Endothelial cell of umbilical vein (primary cell): ENCODE measurements around the gene APCDD1L. TPM values are rescaled to one million over a fixed set of nuclear protein-coding genes. Genes with fewer than 3 reads are reported as not detected.

Experiments
- BruUV-seq: library from RNA; stranded (reverse); fragments of 400-500 nt; replicated peaks from 2 replicates; lab custom pipeline; 2021; lab: Mats Ljungman, UMichigan
- CTCF ChIA-PET: fragments of 300-600, 350-600 bp; sonication (Branson Sonifier 250); formaldehyde crosslinking; loops from one replicate; lab custom pipeline; 2021; ENCODE audit warnings: antibody characterized with exemption, inconsistent platforms; lab: Charles Lee
- POLR2A ChIA-PET: fragments of 300-600, 350-600 bp; sonication (Branson Sonifier 250); formaldehyde crosslinking; loops from one replicate; lab custom pipeline; 2021; ENCODE audit warnings: antibody characterized with exemption, inconsistent platforms; lab: Charles Lee
- DNase-seq: peaks from one replicate; pipeline ENCODE4 v3.0.0-alpha.2; 2011; ENCODE audit warnings: low read depth, low spot score
- FAIRE-seq: peaks from 2 replicates; lab custom pipeline; 2011; peaks lifted over from hg19 to GRCh38; lab: Jason Lieb, UNC
- H2AFZ ChIP-seq: 2 replicates; pipeline ENCODE4 v1.6.0; 2012; ENCODE audit warnings: low read depth, low read length, control low read depth, inconsistent platforms
- H3K27ac ChIP-seq: 2 replicates; pipeline ENCODE4 v1.5.1; 2011; ENCODE audit warnings: low read depth, mild to moderate bottlenecking, control low read depth, low read length, moderate library complexity; ENCODE audit not compliant: insufficient read depth
- H3K27me3 ChIP-seq, 2 experiments: 2 replicates each; pipeline versions ENCODE4 v1.6.0 to v1.6.1; 2011; ENCODE audit warnings: low read length in 2 of 2, mixed read lengths in 1 of 2; ENCODE audit not compliant: control insufficient read depth in 2 of 2, insufficient read depth in 2 of 2
- H3K36me3 ChIP-seq, 2 experiments: 2 replicates in 1 of 2; 3 replicates in 1 of 2; pipeline ENCODE4 v1.5.1; 2011; ENCODE audit warnings: low read length in 2 of 2, mild to moderate bottlenecking in 1 of 2, moderate library complexity in 1 of 2; ENCODE audit not compliant: control insufficient read depth in 2 of 2, insufficient read depth in 2 of 2; ENCODE audit errors: extremely low read depth in 1 of 2
- H3K4me1 ChIP-seq: 3 replicates; pipeline ENCODE4 v1.5.1; 2011; ENCODE audit warnings: mild to moderate bottlenecking, low read length; ENCODE audit not compliant: control insufficient read depth, insufficient read depth; ENCODE audit errors: extremely low read depth
- H3K4me2 ChIP-seq: 2 replicates; pipeline ENCODE4 v1.6.1; 2011; ENCODE audit warnings: low read length, control low read depth, mixed read lengths; ENCODE audit not compliant: insufficient read depth
- H3K4me3 ChIP-seq, 3 experiments: fragments of 200-600 bp in 1 of 3; sonication (generic), shearing (Covaris generic) in 1 of 3; replicated peaks in 1 of 3; 2 replicates each; pipeline ENCODE4 v1.5.1; 2011 to 2016; ENCODE audit warnings: control low read depth in 3 of 3, low read length in 3 of 3, mild to moderate bottlenecking in 2 of 3, inconsistent platforms in 1 of 3, low read depth in 1 of 3, moderate library complexity in 1 of 3; ENCODE audit not compliant: insufficient read depth in 1 of 3
- H3K79me2 ChIP-seq: 2 replicates; pipeline ENCODE4 v1.6.0; 2012; ENCODE audit warnings: low read length, inconsistent platforms; ENCODE audit not compliant: control insufficient read depth, insufficient read depth
- H3K9ac ChIP-seq: replicated peaks from 2 replicates; pipeline ENCODE3; 2011; ENCODE audit warnings: low read length, control low read depth; ENCODE audit not compliant: insufficient read depth; ENCODE audit errors: extremely low read depth
- H3K9me1 ChIP-seq: replicated peaks from 3 replicates; pipeline ENCODE4 v1.6.0; 2011; ENCODE audit warnings: mild to moderate bottlenecking, low read length; ENCODE audit not compliant: control insufficient read depth, insufficient read depth; ENCODE audit errors: extremely low read depth
- H3K9me3 ChIP-seq: replicated peaks from 2 replicates; pipeline ENCODE4 v1.5.1; 2012; ENCODE audit warnings: low read length, inconsistent platforms; ENCODE audit not compliant: control insufficient read depth, insufficient read depth
- H4K20me1 ChIP-seq: replicated peaks from 2 replicates; pipeline ENCODE3; 2011; ENCODE audit warnings: mild to moderate bottlenecking, low read length; ENCODE audit not compliant: control insufficient read depth, insufficient read depth; ENCODE audit errors: extremely low read depth
- POLR2A ChIP-seq: IDR thresholded peaks from 2 replicates; pipeline ENCODE4 v1.6.1; 2012; ENCODE audit warnings: low read depth, mild to moderate bottlenecking, control low read depth, low read length
- POLR2AphosphoS5 ChIP-seq: IDR thresholded peaks from 2 replicates; pipeline ENCODE4 v1.6.1; 2012; ENCODE audit warnings: low read depth, mild to moderate bottlenecking, control low read depth, low read length, moderate library complexity; ENCODE audit not compliant: insufficient read depth
- dilution Hi-C: fragments of 300-500 bp; cut with MboI; formaldehyde crosslinking; loops from one replicate; pipeline ENCODE4 v1.15.0; 2019; ENCODE audit warnings: low sequenced_read_pairs; ENCODE audit not compliant: extremely low pct_ligation_motif_present
- intact Hi-C: fragments of 100-400 bp; cut with micrococcal nuclease; formaldehyde crosslinking; loops from one replicate; pipeline ENCODE4 v1.10.0; 2022
- polyA plus RNA-seq, 4 experiments: library from polyadenylated mRNA; depleted of rRNA in 3 of 4; stranded (reverse) in 3 of 4; unstranded in 1 of 4; fragments of >200 nt; gene quantifications; 2 replicates each; pipeline versions ENCODE4 v1.2.1 to v1.2.3, GENCODE V29; 2011 to 2012; ENCODE audit warnings: missing spikeins in 1 of 4
- total RNA-seq: library from RNA; stranded (reverse); gene quantifications from 2 replicates; pipeline ENCODE4 v1.2.3, GENCODE V29; 2021
- TF ChIP-seq, protein P1 (sequence below), 2 donors: IDR thresholded peaks; 1 replicate in 1 of 2; 2 replicates in 1 of 2; pipeline ENCODE4 v1.5.1; 2011; ENCODE audit warnings: low read length in 2 of 2, mild to moderate bottlenecking in 2 of 2, moderate library complexity in 2 of 2, control low read depth in 1 of 2, inconsistent platforms in 1 of 2, low read depth in 1 of 2; ENCODE audit not compliant: insufficient read depth in 1 of 2; ENCODE audit errors: extremely low read depth in 1 of 2

The APCDD1L gene
- total and polyA plus RNA-seq, 2 donors (not counting 3 experiments of a cell fraction or from before 2014, with no cell fraction given): 0.17 to 1.4 TPM

DNA sequence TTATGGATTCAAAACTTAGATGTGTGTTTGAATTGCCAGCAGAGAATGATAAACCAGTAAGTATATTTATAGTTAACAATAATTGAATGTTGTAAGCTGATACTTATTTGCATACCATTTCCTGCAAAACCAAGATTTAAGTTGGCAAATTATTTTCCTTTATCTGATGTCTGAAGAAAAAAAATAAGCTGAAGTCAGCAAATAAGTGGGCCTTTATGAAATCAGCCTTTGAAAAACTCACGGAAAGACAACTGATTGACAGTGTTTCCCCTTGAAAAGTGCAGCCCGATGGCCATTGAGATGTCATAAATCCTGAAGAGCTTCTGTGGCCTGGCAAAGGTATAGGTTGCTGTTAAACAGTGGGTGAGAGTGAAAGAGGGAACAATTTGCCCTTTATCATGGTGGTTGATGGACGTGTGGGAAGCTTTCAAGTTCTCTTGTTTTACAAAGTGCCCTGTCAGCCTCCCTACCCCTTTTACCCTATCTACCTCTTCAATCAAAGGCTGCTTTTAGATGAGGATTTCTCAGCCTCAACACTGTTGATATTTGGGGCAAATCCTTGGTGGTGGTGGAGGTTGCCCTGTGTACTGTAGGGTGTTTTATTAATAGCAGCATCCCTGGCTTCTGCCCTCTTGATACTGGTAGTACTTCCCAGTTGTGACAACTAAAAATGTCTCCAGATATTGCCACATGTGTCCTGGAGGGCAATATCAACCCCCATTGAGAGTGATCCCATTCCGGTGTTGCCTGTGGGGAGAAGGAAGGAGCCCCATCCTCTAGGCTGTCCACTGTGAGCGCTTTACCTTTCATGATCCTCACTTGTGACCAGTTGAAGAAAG lies 76.0 kb downstream of the APCDD1L start:
- H4K20me1 ChIP-seq: no peaks in the 10 kb centered on the region
- dilution Hi-C loops: no loop called here
- CTCF ChIA-PET: interaction anchor here (0.9 to 1.1 kb wide), 3 partner anchors 42 to 191 kb away, joined by 3 to 4 read pairs (median 3); partner anchors contain the start of gene VAPB

More for the DNA sequence above, 76.0 kb downstream of the APCDD1L start:
- no peaks in the 10 kb centered on the region for H3K9me1 ChIP-seq
- peak overlapping the region; percentile 45 for H3K27ac ChIP-seq
- no peak overlapping the region for H3K4me3 ChIP-seq
- intact Hi-C loops: no loop called here
- H3K4me1 ChIP-seq: peaks cover 19% of the 10 kb centered on the region
- no peak for FAIRE-seq
- H3K27me3 ChIP-seq: no peaks in the 10 kb centered on the region
- TF ChIP-seq, protein P1, sequence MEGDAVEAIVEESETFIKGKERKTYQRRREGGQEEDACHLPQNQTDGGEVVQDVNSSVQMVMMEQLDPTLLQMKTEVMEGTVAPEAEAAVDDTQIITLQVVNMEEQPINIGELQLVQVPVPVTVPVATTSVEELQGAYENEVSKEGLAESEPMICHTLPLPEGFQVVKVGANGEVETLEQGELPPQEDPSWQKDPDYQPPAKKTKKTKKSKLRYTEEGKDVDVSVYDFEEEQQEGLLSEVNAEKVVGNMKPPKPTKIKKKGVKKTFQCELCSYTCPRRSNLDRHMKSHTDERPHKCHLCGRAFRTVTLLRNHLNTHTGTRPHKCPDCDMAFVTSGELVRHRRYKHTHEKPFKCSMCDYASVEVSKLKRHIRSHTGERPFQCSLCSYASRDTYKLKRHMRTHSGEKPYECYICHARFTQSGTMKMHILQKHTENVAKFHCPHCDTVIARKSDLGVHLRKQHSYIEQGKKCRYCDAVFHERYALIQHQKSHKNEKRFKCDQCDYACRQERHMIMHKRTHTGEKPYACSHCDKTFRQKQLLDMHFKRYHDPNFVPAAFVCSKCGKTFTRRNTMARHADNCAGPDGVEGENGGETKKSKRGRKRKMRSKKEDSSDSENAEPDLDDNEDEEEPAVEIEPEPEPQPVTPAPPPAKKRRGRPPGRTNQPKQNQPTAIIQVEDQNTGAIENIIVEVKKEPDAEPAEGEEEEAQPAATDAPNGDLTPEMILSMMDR (IDR thresholded peaks at IDR 0.05; ENCODE audit: extremely low read depth in 1 of 2, insufficient read depth in 1 of 2, low read depth in 1 of 2, low read length in 2 of 2): no peak
- TF ChIP-seq POLR2AphosphoS5: no peak
- TF ChIP-seq POLR2A: no peak
- no TSS peak for BruUV-seq
- DNase-seq: no peak
- no peak overlapping the region for H2AFZ ChIP-seq
- peaks cover 9 to 10% of the 10 kb centered on the region in 2 experiments for H3K36me3 ChIP-seq
- H3K79me2 ChIP-seq: peaks cover 57% of the 10 kb centered on the region
- POLR2A ChIA-PET: no interaction called here
- no peaks in the 10 kb centered on the region for H3K9me3 ChIP-seq
- no peak overlapping the region for H3K9ac ChIP-seq
- H3K4me2 ChIP-seq: no peak overlapping the region
